ENCODE measurements around the gene SYVN1. TPM values are rescaled to one million over a fixed set of nuclear protein-coding genes. Genes with fewer than 3 reads are reported as not detected.
"Not testable (repeated sequence)": the region's sequence is repeated elsewhere in the genome, so short reads cannot be mapped to it uniquely, and the experiment has no call there.

The SYVN1 gene
- 10 to 100 TPM; 44.8 to 46.9 (median 45.6) TPM for polyA plus RNA-seq (ENCODE audit: insufficient read length in 3 of 3)

- DNase-seq (ENCODE audit: low read depth in 3 of 3, low spot score in 2 of 3), result peak in 2 of 3 donors; percentile 81 to 89
Observed at GRCh38 chr11:65134240-65134951, at the start of gene SYVN1. SYVN1 (minus strand) TSS chr11:65134519; CDS start chr11:65133601, 918 bp downstream.

GRCh38 chr11:65183201-65183891, 49.0 kb upstream of the SYVN1 start:
- no peak for DNase-seq (ENCODE audit: low read depth in 3 of 3, low spot score in 2 of 3)

- no peak for DNase-seq (ENCODE audit: low read depth in 3 of 3, low spot score in 2 of 3)
Observed at GRCh38 chr11:65182258-65183170, 48.2 kb upstream of the SYVN1 start.

- DNase-seq (ENCODE audit: low read depth in 3 of 3, low spot score in 2 of 3), result no peak
Observed at GRCh38 chr11:65181569-65182257, 47.4 kb upstream of the SYVN1 start, which contains the start of gene CAPN1. CAPN1 (plus strand) TSS chr11:65181928; CDS start chr11:65182702, 774 bp downstream.

- no peak for DNase-seq (ENCODE audit: low read depth in 3 of 3, low spot score in 2 of 3)
Observed at GRCh38 chr11:65180877-65181568, 46.7 kb upstream of the SYVN1 start.

- not testable (repeated sequence) for DNase-seq (ENCODE audit: low read depth in 3 of 3, low spot score in 2 of 3)
Observed at GRCh38 chr11:65174571-65175010, 40.3 kb upstream of the SYVN1 start.

- no peak for DNase-seq (ENCODE audit: low read depth in 3 of 3, low spot score in 2 of 3)
Observed at GRCh38 chr11:65172600-65172999, 38.3 kb upstream of the SYVN1 start.

- DNase-seq (ENCODE audit: low read depth in 3 of 3, low spot score in 2 of 3), result no peak
Observed at GRCh38 chr11:65170058-65170534, 35.8 kb upstream of the SYVN1 start, which contains the start of gene SPDYC. SPDYC (plus strand) TSS chr11:65170233; CDS start chr11:65171358, 1,125 bp downstream.

- DNase-seq (ENCODE audit: low read depth in 3 of 3, low spot score in 2 of 3), result no peak
Observed at GRCh38 chr11:65169164-65169641, 34.9 kb upstream of the SYVN1 start.

- DNase-seq (ENCODE audit: low read depth in 3 of 3, low spot score in 2 of 3), result no peak
Observed at GRCh38 chr11:65167656-65168055, 33.3 kb upstream of the SYVN1 start.

GRCh38 chr11:65166893-65167292, 32.6 kb upstream of the SYVN1 start:
- DNase-seq (ENCODE audit: low read depth in 3 of 3, low spot score in 2 of 3), result no peak

GRCh38 chr11:65165410-65166317, 31.3 kb upstream of the SYVN1 start:
- no peak for DNase-seq (ENCODE audit: low read depth in 3 of 3, low spot score in 2 of 3)

GRCh38 chr11:65163684-65164083, 29.4 kb upstream of the SYVN1 start:
- no peak for DNase-seq (ENCODE audit: low read depth in 3 of 3, low spot score in 2 of 3)

GRCh38 chr11:65160643-65161042, 26.3 kb upstream of the SYVN1 start:
- DNase-seq (ENCODE audit: low read depth in 3 of 3, low spot score in 2 of 3), result no peak

- DNase-seq (ENCODE audit: low read depth in 3 of 3, low spot score in 2 of 3), result no peak
Observed at GRCh38 chr11:65159012-65159411, 24.7 kb upstream of the SYVN1 start.

GRCh38 chr11:65157336-65157735, 23.0 kb upstream of the SYVN1 start:
- no peak for DNase-seq (ENCODE audit: low read depth in 3 of 3, low spot score in 2 of 3)

GRCh38 chr11:65156926-65157325, 22.6 kb upstream of the SYVN1 start:
- DNase-seq (ENCODE audit: low read depth in 3 of 3, low spot score in 2 of 3), result no peak

- no peak for DNase-seq (ENCODE audit: low read depth in 3 of 3, low spot score in 2 of 3)
Observed at GRCh38 chr11:65156256-65156655, 21.9 kb upstream of the SYVN1 start.
